ENCODE data around the gene ITPR1. TPM values are rescaled to one million over a fixed set of nuclear protein-coding genes. Genes with fewer than 3 reads are reported as not detected.

The ITPR1 gene
- polyA plus RNA-seq, 1 donor from 2014 or later = 2.1 TPM

DNA sequence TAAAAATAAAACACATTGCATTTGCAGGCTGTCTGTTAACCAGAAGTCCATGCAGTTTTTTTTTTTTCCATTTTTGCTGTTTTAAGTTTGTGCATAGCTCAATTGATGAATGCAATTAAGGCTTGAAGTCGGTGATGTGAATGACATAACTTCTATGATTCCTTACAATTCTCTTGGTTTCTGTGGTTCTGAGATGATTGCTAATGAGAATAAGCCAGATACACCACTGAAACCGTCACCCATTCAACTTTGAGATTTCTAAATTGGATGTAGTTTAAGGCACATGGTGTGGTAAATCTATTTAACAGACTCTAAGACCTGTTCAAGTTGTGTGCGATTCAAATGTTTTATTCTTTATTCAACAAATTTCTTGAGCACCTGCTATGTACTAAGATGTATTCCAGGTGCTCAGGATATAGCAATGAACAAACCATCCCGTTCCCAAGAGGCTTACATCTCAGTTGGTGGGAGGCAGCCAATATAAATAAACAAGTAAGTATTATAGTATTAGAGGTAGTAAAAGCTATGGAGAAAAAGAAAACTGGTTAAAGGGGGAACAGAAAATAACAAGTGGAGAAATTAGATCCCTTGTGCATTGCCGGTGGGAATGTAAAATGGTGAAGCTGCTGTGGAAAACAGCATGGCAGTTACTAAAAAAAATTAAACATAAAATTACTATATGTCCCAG, 4.0 kb downstream of the ITPR1 start:
- H3K9me2 ChIP-seq (ENCODE audit: insufficient read depth, low read length) = no peaks in the 10 kb centered on the region
- H3K4me3 ChIP-seq (ENCODE audit: low read length) = no peak overlapping the region
- H3K27me3 ChIP-seq (ENCODE audit: insufficient read depth, low read depth, low read length) = peaks cover 18% of the 10 kb centered on the region
- TF ChIP-seq SMC3 (conservative IDR thresholded peaks at IDR 0.05; ENCODE audit: poor library complexity) = no peak
- no peaks in the 10 kb centered on the region for H3K36me3 ChIP-seq (ENCODE audit: insufficient read depth, low read length)
- H3F3A ChIP-seq (ENCODE audit: insufficient read depth, low read length, poor library complexity, severe bottlenecking) = no peaks in the 10 kb centered on the region
- H4K20me1 ChIP-seq (ENCODE audit: insufficient read depth) = no peaks in the 10 kb centered on the region
- no peak overlapping the region for H3K9ac ChIP-seq (ENCODE audit: low read length)
- H2AFZ ChIP-seq (ENCODE audit: low read depth, low read length) = no peak overlapping the region
- H3K4me2 ChIP-seq (ENCODE audit: low read length) = no peak overlapping the region
- H3K79me2 ChIP-seq (replicated peaks; ENCODE audit: insufficient read depth, low read length) = no peaks in the 10 kb centered on the region
- no peaks in the 10 kb centered on the region for H3K9me3 ChIP-seq (ENCODE audit: low read length)
- no peak overlapping the region for H3K27ac ChIP-seq (ENCODE audit: low read length)

DNA sequence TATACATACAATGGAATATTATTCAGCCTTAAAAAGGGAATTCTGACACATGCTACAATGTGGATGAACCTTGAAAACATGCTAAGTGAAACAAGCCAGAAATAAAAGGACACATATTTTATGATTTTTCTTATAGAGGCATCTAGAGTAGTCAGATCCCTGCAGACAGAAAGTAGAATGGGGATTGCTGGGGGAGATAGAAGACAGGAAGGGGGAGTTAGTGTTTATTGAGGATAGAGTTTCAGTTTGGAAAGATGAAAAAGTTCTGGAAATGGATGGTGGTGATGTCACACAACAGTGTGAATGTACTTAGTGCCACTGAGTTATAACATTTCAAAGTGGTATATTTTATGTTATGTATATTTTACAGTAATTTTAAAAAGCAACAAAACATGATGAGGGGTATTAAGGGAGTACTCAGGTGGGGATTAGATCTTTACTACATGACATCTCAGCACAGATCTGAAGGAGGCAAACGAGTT, 4.7 kb downstream of the ITPR1 start:
- Histone ChIP-seq H3K9me2 (ENCODE audit: insufficient read depth, low read length) (no peaks in the 10 kb centered on the region), H3K36me3 (ENCODE audit: insufficient read depth, low read length) (no peaks in the 10 kb centered on the region), H3K27ac (ENCODE audit: low read length) (no peak overlapping the region), H3K9ac (ENCODE audit: low read length) (no peak overlapping the region), H3K4me3 (ENCODE audit: low read length) (no peak overlapping the region), H3K9me3 (ENCODE audit: low read length) (no peaks in the 10 kb centered on the region), H3K79me2 (replicated peaks; ENCODE audit: insufficient read depth, low read length) (no peaks in the 10 kb centered on the region), H4K20me1 (ENCODE audit: insufficient read depth) (no peaks in the 10 kb centered on the region), H3K27me3 (ENCODE audit: insufficient read depth, low read depth, low read length) (peaks cover 18% of the 10 kb centered on the region), H3K4me2 (ENCODE audit: low read length) (no peak overlapping the region), H3F3A (ENCODE audit: insufficient read depth, low read length, poor library complexity, severe bottlenecking) (no peaks in the 10 kb centered on the region), H2AFZ (ENCODE audit: low read depth, low read length) (no peak overlapping the region)
- no peak for TF ChIP-seq SMC3 (conservative IDR thresholded peaks at IDR 0.05; ENCODE audit: poor library complexity)
- no peak for TF ChIP-seq EP300 (conservative IDR thresholded peaks at IDR 0.05; ENCODE audit: poor library complexity, severe bottlenecking)
- no peak for TF ChIP-seq TAF1 (IDR thresholded peaks at IDR 0.05; ENCODE audit: low read depth)
- no peak for TF ChIP-seq RAD21 (conservative IDR thresholded peaks at IDR 0.05)
- TF ChIP-seq, protein P1, sequence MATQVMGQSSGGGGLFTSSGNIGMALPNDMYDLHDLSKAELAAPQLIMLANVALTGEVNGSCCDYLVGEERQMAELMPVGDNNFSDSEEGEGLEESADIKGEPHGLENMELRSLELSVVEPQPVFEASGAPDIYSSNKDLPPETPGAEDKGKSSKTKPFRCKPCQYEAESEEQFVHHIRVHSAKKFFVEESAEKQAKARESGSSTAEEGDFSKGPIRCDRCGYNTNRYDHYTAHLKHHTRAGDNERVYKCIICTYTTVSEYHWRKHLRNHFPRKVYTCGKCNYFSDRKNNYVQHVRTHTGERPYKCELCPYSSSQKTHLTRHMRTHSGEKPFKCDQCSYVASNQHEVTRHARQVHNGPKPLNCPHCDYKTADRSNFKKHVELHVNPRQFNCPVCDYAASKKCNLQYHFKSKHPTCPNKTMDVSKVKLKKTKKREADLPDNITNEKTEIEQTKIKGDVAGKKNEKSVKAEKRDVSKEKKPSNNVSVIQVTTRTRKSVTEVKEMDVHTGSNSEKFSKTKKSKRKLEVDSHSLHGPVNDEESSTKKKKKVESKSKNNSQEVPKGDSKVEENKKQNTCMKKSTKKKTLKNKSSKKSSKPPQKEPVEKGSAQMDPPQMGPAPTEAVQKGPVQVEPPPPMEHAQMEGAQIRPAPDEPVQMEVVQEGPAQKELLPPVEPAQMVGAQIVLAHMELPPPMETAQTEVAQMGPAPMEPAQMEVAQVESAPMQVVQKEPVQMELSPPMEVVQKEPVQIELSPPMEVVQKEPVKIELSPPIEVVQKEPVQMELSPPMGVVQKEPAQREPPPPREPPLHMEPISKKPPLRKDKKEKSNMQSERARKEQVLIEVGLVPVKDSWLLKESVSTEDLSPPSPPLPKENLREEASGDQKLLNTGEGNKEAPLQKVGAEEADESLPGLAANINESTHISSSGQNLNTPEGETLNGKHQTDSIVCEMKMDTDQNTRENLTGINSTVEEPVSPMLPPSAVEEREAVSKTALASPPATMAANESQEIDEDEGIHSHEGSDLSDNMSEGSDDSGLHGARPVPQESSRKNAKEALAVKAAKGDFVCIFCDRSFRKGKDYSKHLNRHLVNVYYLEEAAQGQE (IDR thresholded peaks at IDR 0.05; ENCODE audit: borderline replicate concordance) = no peak

DNA sequence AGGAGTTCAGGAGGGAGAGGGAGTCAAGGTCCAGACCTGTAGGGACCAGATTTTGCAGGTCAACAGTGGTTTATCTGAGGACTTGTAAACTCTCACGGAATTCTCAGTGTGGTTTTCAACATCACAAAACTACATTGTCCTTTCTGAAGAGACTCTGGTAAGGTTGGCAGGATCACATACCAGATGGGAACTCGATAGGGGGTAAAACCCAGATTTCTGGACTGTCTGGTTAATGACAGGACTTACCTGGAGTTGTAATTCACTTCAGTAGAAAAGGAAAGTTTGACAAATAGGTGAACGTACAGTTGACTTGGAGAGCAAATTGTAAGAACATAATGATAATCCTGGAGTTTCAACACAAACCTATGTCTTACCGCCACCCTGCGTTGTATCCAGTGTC, 5.3 kb downstream of the ITPR1 start:
- H2AFZ ChIP-seq (ENCODE audit: low read depth, low read length) = no peak overlapping the region
- no peaks in the 10 kb centered on the region for H3K36me3 ChIP-seq (ENCODE audit: insufficient read depth, low read length)
- H3K4me2 ChIP-seq (ENCODE audit: low read length) = no peak overlapping the region
- no peak overlapping the region for H3K4me3 ChIP-seq (ENCODE audit: low read length)
- H3K9ac ChIP-seq (ENCODE audit: low read length) = no peak overlapping the region
- no peak overlapping the region for H3K27ac ChIP-seq (ENCODE audit: low read length)
- no peaks in the 10 kb centered on the region for H3F3A ChIP-seq (ENCODE audit: insufficient read depth, low read length, poor library complexity, severe bottlenecking)
- peaks cover 17% of the 10 kb centered on the region for H3K27me3 ChIP-seq (ENCODE audit: insufficient read depth, low read depth, low read length)
- TF ChIP-seq TAF1 (IDR thresholded peaks at IDR 0.05; ENCODE audit: low read depth) = no peak
- no peak for TF ChIP-seq SMC3 (conservative IDR thresholded peaks at IDR 0.05; ENCODE audit: poor library complexity)
- no peak for TF ChIP-seq EP300 (conservative IDR thresholded peaks at IDR 0.05; ENCODE audit: poor library complexity, severe bottlenecking)
- TF ChIP-seq, protein P1 (IDR thresholded peaks at IDR 0.05; ENCODE audit: borderline replicate concordance) = no peak
- TF ChIP-seq MXI1 (conservative IDR thresholded peaks at IDR 0.05; ENCODE audit: poor library complexity, severe bottlenecking) = no peak
- no peak for TF ChIP-seq RAD21 (conservative IDR thresholded peaks at IDR 0.05)
- no peak for TF ChIP-seq POLR2AphosphoS5 (IDR thresholded peaks at IDR 0.05)
- TF ChIP-seq, protein P2, sequence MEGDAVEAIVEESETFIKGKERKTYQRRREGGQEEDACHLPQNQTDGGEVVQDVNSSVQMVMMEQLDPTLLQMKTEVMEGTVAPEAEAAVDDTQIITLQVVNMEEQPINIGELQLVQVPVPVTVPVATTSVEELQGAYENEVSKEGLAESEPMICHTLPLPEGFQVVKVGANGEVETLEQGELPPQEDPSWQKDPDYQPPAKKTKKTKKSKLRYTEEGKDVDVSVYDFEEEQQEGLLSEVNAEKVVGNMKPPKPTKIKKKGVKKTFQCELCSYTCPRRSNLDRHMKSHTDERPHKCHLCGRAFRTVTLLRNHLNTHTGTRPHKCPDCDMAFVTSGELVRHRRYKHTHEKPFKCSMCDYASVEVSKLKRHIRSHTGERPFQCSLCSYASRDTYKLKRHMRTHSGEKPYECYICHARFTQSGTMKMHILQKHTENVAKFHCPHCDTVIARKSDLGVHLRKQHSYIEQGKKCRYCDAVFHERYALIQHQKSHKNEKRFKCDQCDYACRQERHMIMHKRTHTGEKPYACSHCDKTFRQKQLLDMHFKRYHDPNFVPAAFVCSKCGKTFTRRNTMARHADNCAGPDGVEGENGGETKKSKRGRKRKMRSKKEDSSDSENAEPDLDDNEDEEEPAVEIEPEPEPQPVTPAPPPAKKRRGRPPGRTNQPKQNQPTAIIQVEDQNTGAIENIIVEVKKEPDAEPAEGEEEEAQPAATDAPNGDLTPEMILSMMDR (IDR thresholded peaks at IDR 0.05; ENCODE audit: poor library complexity, severe bottlenecking) = no peak
- H3K9me3 ChIP-seq (ENCODE audit: low read length) = no peaks in the 10 kb centered on the region
- H3K9me2 ChIP-seq (ENCODE audit: insufficient read depth, low read length) = no peaks in the 10 kb centered on the region
- no peaks in the 10 kb centered on the region for H4K20me1 ChIP-seq (ENCODE audit: insufficient read depth)
- no peaks in the 10 kb centered on the region for H3K79me2 ChIP-seq (replicated peaks; ENCODE audit: insufficient read depth, low read length)

Data from neural cell (in vitro differentiated cells).